B cell (primary cell): Measurements from ENCODE around the gene CRAMP1. TPM values are rescaled to one million over a fixed set of nuclear protein-coding genes. Genes with fewer than 3 reads are reported as not detected.

Experiments used
- ATAC-seq: fragments of 200-7000 bp; cut with Tn5 transposase; one replicate; pipeline ENCODE4 v1.10.0; 2021; ENCODE audit warnings: low read depth, mild to moderate bottlenecking, moderate number of reproducible peaks, moderate library complexity
- CTCF ChIA-PET: fragments of 350-600 bp; sonication (Branson Sonifier 250); formaldehyde crosslinking; loops from one replicate; lab custom pipeline; 2021; ENCODE audit warnings: antibody characterized with exemption, inconsistent platforms; lab: Charles Lee
- POLR2A ChIA-PET: fragments of 350-600 bp; sonication (Branson Sonifier 250); formaldehyde crosslinking; loops from one replicate; lab custom pipeline; 2021; ENCODE audit warnings: antibody characterized with exemption; lab: Charles Lee
- DNase-seq: peaks from one replicate; pipeline ENCODE4 v3.0.0; 2013
- H2AFZ ChIP-seq: 2 replicates; pipeline ENCODE4 v1.6.1; 2012; ENCODE audit warnings: mild to moderate bottlenecking, low read depth, low read length; ENCODE audit not compliant: insufficient read depth, poor library complexity, severe bottlenecking
- H3K27ac ChIP-seq, 2 donors: 1 replicate in 1 of 2; 2 replicates in 1 of 2; pipeline ENCODE4 v1.5.1; 2012 to 2013; ENCODE audit warnings: low read length in 2 of 2, mild to moderate bottlenecking in 2 of 2, moderate library complexity in 1 of 2
- H3K27me3 ChIP-seq, 4 experiments: fragments of 200-600 bp in 1 of 4; sonication (generic) in 1 of 4; replicated peaks in 1 of 4; 1 replicate in 2 of 4; 2 replicates in 2 of 4; pipeline versions ENCODE4 v1.6.1 to v1.7.0; 2013 to 2016; ENCODE audit warnings: low read length in 3 of 4, mild to moderate bottlenecking in 2 of 4, mixed read lengths in 1 of 4, moderate library complexity in 1 of 4; ENCODE audit not compliant: insufficient read depth in 4 of 4, control insufficient read depth in 3 of 4; ENCODE audit errors: control extremely low read depth in 1 of 4
- H3K36me3 ChIP-seq, 2 experiments: replicated peaks in 1 of 2; 1 replicate in 1 of 2; 2 replicates in 1 of 2; pipeline versions ENCODE4 v1.6.1 to v1.7.1; 2013; ENCODE audit warnings: low read length in 1 of 2; ENCODE audit not compliant: insufficient read depth in 2 of 2, control insufficient read depth in 1 of 2; ENCODE audit errors: control extremely low read depth in 1 of 2, extremely low read depth in 1 of 2
- H3K4me1 ChIP-seq, 2 donors: fragments of 200-600 bp in 1 of 2; sonication (generic) in 1 of 2; 1 replicate in 1 of 2; 2 replicates in 1 of 2; pipeline versions ENCODE4 v1.5.1 to v1.6.1; 2013 to 2017; ENCODE audit warnings: low read length in 2 of 2; ENCODE audit not compliant: control insufficient read depth in 2 of 2, insufficient read depth in 2 of 2
- H3K4me2 ChIP-seq: replicated peaks from 2 replicates; pipeline ENCODE3; 2012; ENCODE audit warnings: mild to moderate bottlenecking, low read depth, low read length; ENCODE audit not compliant: poor library complexity, severe bottlenecking
- H3K4me3 ChIP-seq, 5 experiments: fragments of 200-600 bp in 1 of 5; sonication (generic) in 1 of 5; 1 replicate in 3 of 5; 2 replicates in 2 of 5; pipeline versions ENCODE4 v1.5.1 to v1.7.0; 2011 to 2016; ENCODE audit warnings: low read length in 4 of 5, mild to moderate bottlenecking in 4 of 5, low read depth in 2 of 5, control low read depth in 1 of 5, moderate library complexity in 1 of 5; ENCODE audit not compliant: insufficient read depth in 1 of 5; ENCODE audit errors: control extremely low read depth in 1 of 5, extremely low read depth in 1 of 5
- H3K79me2 ChIP-seq: fragments of 200-600 bp; sonication (generic); one replicate; pipeline ENCODE4 v1.6.0; 2016; ENCODE audit warnings: low read length; ENCODE audit not compliant: control insufficient read depth, insufficient read depth
- H3K9ac ChIP-seq: fragments of 200-600 bp; sonication (generic); 2 replicates; pipeline ENCODE4 v1.6.1; 2017; ENCODE audit warnings: mild to moderate bottlenecking, low read length, moderate library complexity
- H3K9me3 ChIP-seq, 3 donors: one replicate each; pipeline versions ENCODE4 v1.6.1 to v1.7.1; 2013; ENCODE audit warnings: low read length in 2 of 3; ENCODE audit not compliant: control insufficient read depth in 2 of 3, insufficient read depth in 1 of 3; ENCODE audit errors: control extremely low read depth in 1 of 3
- H4K20me1 ChIP-seq: 2 replicates; pipeline ENCODE4 v1.6.0; 2012; ENCODE audit warnings: mild to moderate bottlenecking, low read length; ENCODE audit not compliant: insufficient read depth, control insufficient read depth, poor library complexity, severe bottlenecking
- H3K27ac Mint-ChIP-seq: one replicate; pipeline ENCODE4 v1.8.0; 2021; ENCODE audit warnings: mixed read lengths
- H3K27me3 Mint-ChIP-seq: one replicate; pipeline ENCODE4 v1.8.0; 2021; ENCODE audit warnings: mixed read lengths
- H3K4me1 Mint-ChIP-seq: one replicate; pipeline ENCODE4 v1.8.0; 2021; ENCODE audit warnings: mixed read lengths
- H3K4me3 Mint-ChIP-seq: one replicate; pipeline ENCODE4 v1.8.0; 2021; ENCODE audit warnings: mixed read lengths
- H3K9me3 Mint-ChIP-seq: one replicate; pipeline ENCODE4 v1.8.0; 2022; ENCODE audit warnings: mixed read lengths; ENCODE audit not compliant: insufficient read depth
- EZH2 ChIP-seq: IDR thresholded peaks from 2 replicates; pipeline ENCODE4 v1.6.1; 2012; ENCODE audit warnings: borderline replicate concordance, low read depth, mild to moderate bottlenecking, moderate library complexity, low read length; ENCODE audit not compliant: insufficient read depth, poor library complexity, severe bottlenecking
- WGBS: methylation state at CpG from one replicate; pipeline ENCODE4 v1.1.5; 2013; ENCODE audit warnings: missing lambda C conversion rate; ENCODE audit not compliant: insufficient coverage; 5-methylcytosine and 5-hydroxymethylcytosine counted together
- intact Hi-C: fragments of 100-400 bp; cut with micrococcal nuclease; formaldehyde crosslinking; loops from one replicate; pipeline ENCODE4 v1.10.0; 2022
- polyA plus RNA-seq: library from polyadenylated mRNA; depleted of rRNA; stranded (reverse); fragments of >200 nt; gene quantifications from 2 replicates; pipeline ENCODE4 v1.2.3, GENCODE V29; 2012
- total RNA-seq, 2 donors: library from RNA; stranded (reverse); fragments of 120-200 nt in 1 of 2; gene quantifications; 1 replicate in 1 of 2; 2 replicates in 1 of 2; pipeline versions ENCODE4 v1.2.3 to v1.2.4, GENCODE V29; 2013 to 2022
- TF ChIP-seq, protein P1 (sequence below): fragments of 200-600 bp; IDR thresholded peaks from one replicate; pipeline ENCODE4 v1.8.0; 2022; ENCODE audit warnings: antibody characterized with exemption, mild to moderate bottlenecking

Gene CRAMP1
- total and polyA plus RNA-seq, 2 donors (not counting 1 experiment from before 2014, with no cell fraction given) = 21.0 to 33.9 TPM

DNA sequence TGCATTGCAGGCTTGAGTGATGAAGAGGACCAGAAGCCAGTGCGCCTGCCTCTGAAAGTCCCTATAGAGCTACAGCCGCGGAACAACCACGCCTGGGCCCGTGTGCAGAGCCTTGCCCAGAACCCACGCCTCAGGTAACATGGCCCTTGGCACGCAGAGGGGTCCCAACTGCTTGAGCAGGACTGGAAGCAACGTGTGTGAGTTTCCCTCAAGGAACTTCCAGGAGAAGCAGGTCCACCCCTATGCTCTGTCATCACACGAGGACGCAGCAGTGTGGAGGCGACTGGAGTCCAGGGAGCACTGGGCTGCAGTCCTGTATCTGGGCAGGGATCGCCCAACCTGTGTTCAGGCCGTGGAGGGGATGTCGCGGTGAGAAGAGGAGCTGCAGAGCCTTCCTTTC lies 40.9 kb downstream of the CRAMP1 start:
- no peak overlapping the region for H3K27ac ChIP-seq
- WGBS = 96% methylated on average over 15 of the region's 15 CpGs
- H3K4me3 ChIP-seq = no peak overlapping the region
- peaks cover 2 to 58% of the 10 kb centered on the region in 2 experiments for H3K36me3 ChIP-seq
- intact Hi-C loops = no loop called here
- peaks cover 6% of the 10 kb centered on the region for H4K20me1 ChIP-seq
- H3K4me3 Mint-ChIP-seq = no peak overlapping the region
- no peaks in the 10 kb centered on the region for H3K9me3 ChIP-seq
- no peaks in the 10 kb centered on the region for H3K9me3 Mint-ChIP-seq
- no peaks in the 10 kb centered on the region for H3K27me3 ChIP-seq
- ATAC-seq (no peak), DNase-seq (no peak)
- peaks cover 35% of the 10 kb centered on the region for H3K79me2 ChIP-seq
- TF ChIP-seq, protein P1, sequence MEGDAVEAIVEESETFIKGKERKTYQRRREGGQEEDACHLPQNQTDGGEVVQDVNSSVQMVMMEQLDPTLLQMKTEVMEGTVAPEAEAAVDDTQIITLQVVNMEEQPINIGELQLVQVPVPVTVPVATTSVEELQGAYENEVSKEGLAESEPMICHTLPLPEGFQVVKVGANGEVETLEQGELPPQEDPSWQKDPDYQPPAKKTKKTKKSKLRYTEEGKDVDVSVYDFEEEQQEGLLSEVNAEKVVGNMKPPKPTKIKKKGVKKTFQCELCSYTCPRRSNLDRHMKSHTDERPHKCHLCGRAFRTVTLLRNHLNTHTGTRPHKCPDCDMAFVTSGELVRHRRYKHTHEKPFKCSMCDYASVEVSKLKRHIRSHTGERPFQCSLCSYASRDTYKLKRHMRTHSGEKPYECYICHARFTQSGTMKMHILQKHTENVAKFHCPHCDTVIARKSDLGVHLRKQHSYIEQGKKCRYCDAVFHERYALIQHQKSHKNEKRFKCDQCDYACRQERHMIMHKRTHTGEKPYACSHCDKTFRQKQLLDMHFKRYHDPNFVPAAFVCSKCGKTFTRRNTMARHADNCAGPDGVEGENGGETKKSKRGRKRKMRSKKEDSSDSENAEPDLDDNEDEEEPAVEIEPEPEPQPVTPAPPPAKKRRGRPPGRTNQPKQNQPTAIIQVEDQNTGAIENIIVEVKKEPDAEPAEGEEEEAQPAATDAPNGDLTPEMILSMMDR = no peak
- TF ChIP-seq EZH2 = no peak
- ChIA-PET CTCF (interaction anchor here (1.2 kb wide), 1 partner anchor 406 kb away, joined by 3 read pairs; no protein-coding TSS in a partner anchor), POLR2A (interaction anchor here (0.6 kb wide), 1 partner anchor 382 kb away, joined by 4 read pairs; no protein-coding TSS in a partner anchor)
- no peaks in the 10 kb centered on the region for H3K27me3 Mint-ChIP-seq
- peaks cover 13 to 14% of the 10 kb centered on the region in 2 donors for H3K4me1 ChIP-seq
- H3K27ac Mint-ChIP-seq = no peak overlapping the region
- H3K4me2 ChIP-seq = no peak overlapping the region
- H2AFZ ChIP-seq = no peak overlapping the region
- peaks cover 14% of the 10 kb centered on the region for H3K4me1 Mint-ChIP-seq
- H3K9ac ChIP-seq = no peak overlapping the region

- H3K27ac ChIP-seq = no peak overlapping the region
- ATAC-seq (no peak), DNase-seq (no peak)
- ChIA-PET CTCF (no interaction called here), POLR2A (no interaction called here)
- no peak overlapping the region for H3K4me2 ChIP-seq
- Mint-ChIP-seq H3K9me3 (no peaks in the 10 kb centered on the region), H3K4me1 (peaks cover 6% of the 10 kb centered on the region), H3K27ac (peak overlapping the region; percentile 63), H3K27me3 (no peaks in the 10 kb centered on the region), H3K4me3 (no peak overlapping the region)
- no peak overlapping the region for H3K9ac ChIP-seq
- H4K20me1 ChIP-seq = peaks cover 6% of the 10 kb centered on the region
- no peaks in the 10 kb centered on the region for H3K27me3 ChIP-seq
- H3K36me3 ChIP-seq = peaks cover 2 to 66% of the 10 kb centered on the region in 2 experiments
- H3K9me3 ChIP-seq = no peaks in the 10 kb centered on the region
- no peak overlapping the region for H2AFZ ChIP-seq
- no peaks in the 10 kb centered on the region for H3K4me1 ChIP-seq
- 81% methylated on average over 30 of the region's 32 CpGs for WGBS
- H3K4me3 ChIP-seq = no peak overlapping the region
- peaks cover 36% of the 10 kb centered on the region for H3K79me2 ChIP-seq
- TF ChIP-seq, protein P1 = no peak
- no peak for TF ChIP-seq EZH2
- intact Hi-C loops = no loop called here
These were observed 42.5 kb downstream of the CRAMP1 start for GRCh38 chr16:1654505-1655268.
